HG02884 (cell line): ENCODE results near the gene MRRF.
A peak's percentile ranks its signal among the peaks of the same experiment; 100 is the strongest.
"Not testable (repeated sequence)": the region's sequence is repeated elsewhere in the genome, so short reads cannot be mapped to it uniquely, and the experiment has no call there.

ENCODE experiments used
- ATAC-seq: cut with Tn5 transposase; IDR thresholded peaks from one replicate; pipeline ENCODE4 v1.9.1; 2021; ENCODE audit warnings: mild to moderate bottlenecking, moderate library complexity; ENCODE audit not compliant: unreplicated experiment

MRRF gene

GRCh38 chr9:122268041-122268814, 3.5 kb downstream of the MRRF start:
- ATAC-seq, result no peak

- no peak for ATAC-seq
Observed at GRCh38 chr9:122274055-122274454, 9.4 kb downstream of the MRRF start.

DNA sequence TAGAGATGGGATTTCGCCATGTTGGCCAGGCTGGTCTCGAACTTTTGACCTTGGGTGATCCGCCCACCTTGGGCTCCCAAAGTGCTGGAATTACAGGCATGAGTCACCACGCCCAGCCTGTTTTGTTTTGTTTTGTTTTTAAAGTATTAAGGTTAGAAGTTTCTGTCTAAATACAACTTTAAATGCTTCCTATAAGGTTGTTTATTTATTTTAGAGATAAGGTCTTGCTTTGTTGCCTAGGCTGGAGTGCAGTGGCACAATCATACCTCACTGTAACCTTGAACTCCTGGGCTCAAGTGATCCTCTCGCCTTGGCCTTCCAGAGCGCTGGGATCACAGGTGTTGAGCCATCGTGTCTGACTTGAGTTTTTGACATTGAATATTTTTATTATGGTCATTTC, 11.4 kb downstream of the MRRF start:
- ATAC-seq, result no peak

DNA sequence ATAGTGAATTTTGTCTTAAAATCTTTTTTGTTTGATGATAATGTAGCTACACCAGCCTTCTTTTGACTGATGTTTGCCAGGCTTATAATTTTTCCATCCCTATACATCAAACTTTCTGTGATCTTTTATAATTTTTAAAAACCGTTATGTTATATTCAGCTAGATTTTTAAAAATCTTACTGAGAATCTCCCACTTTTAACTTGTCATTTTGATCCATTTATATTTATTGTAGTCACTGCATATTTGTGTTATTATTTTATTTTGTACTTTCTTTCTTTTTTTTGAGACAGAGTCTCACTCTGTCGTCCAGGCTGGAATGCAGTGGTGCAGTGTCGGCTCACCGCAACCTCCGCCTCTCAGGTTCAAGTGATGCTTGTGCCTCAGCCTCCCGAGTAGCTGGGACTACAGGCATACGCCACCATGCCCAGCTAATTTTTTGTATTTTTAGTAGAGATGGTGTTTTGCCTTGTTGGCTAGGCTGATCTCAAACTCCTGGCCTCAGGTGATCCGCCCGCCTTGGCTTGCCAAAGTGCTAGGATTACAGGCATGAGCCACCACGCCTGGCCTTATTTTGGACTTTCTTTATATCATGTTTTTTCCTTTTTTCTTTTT, 12.7 kb downstream of the MRRF start:
- ATAC-seq, result no peak

- ATAC-seq, result no peak
Observed at GRCh38 chr9:122281368-122281767, 16.7 kb downstream of the MRRF start.

DNA sequence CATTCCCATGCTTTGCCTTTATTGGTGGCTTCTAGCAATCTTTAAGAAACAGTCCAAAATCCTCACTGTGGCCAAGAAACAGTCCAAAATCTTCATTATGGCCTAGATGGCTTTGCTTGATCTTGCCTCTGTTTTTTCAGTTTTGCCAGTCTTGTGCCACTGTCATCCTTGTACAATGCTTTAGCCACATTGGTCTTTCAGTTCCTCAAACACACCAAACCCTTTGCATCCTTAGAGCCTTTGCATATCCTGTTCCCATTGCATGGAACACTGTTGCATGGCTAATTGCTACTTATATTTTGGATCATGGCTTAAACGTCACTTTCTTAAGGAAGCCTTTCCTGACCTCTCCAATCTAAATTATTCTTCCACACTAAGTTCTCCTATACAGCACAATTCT, 22.1 kb downstream of the MRRF start:
- peak; percentile 59 for ATAC-seq

DNA sequence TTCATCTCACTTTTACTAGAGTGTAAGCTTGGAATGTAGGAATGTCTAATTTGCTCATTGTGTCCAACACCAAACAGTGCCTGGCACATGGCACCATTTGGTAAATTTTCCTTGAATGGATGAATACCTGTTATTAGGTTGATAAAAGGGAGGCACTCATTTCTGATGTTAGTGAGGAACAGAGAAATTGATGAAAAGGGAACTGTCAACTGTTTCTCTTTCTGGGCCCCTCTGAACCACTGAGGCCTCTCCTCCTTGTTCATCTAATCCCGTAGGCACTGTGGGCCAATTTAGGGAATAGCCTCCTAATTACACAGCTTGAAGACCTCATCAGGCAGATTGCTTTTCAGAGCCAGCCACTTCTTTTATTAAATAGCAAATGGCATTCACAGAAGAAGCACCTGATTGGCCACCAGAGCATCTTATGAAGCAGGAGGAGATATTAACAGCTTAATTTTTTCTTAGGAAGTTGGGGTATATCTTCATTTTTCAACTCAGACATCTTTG, 22.6 kb downstream of the MRRF start:
- ATAC-seq, result no peak

DNA sequence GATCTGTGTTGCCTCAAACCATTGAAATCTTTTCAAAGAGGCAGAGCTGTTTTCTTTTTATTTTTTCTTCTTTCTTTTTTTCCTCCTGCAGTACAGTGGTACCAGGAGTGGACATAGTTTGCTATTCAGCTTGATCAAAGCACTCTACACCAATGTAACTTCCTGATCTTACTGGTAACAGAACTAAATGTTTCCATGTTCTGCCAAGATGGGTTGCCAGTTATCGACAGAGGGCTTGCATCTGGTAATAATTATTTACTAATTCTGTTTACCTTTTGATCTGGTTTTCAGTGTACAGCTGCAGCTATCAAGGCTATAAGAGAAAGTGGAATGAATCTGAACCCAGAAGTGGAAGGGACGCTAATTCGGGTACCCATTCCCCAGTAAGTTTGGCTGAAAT, 26.8 kb downstream of the MRRF start:
- ATAC-seq, result no peak

DNA sequence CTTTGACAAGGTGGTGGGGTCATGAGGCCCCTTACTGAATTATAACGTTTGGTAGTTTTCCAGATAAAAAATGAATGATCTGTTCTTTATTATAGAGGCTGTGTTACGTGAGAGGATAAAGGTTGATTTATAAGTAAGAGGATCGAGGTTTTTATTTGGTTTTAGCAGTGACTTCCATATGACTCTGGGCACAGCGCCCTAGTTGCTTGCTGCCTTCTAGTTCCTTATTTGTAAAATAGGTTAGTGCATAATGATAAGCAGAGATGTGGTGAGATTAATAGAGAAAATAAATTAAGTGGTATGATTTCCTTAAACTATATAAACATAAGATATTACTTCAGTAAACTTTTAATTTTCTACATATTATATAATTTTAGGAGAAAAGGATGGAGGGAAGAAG, 29.8 kb downstream of the MRRF start:
- ATAC-seq, result no peak

DNA sequence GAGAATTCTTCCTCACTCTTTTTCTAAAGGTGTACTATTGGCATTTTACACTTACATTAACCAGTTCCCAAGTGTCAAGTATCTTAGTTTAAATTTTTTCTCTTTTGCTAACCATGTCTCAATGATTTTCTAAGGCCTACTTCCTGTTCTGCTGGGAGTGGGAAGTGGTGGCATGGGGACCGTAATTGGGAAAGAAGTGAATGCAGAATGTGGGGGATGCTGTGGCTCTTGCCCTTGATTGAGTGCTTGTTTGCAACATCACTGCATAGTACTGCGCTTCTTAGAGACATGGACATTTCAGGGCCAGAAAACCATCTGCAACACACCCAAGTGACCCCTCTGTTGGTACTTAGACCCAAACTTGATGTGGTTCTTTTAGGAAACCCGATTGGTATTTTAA, 32.8 kb downstream of the MRRF start:
- ATAC-seq, result no peak

GRCh38 chr9:122302237-122303093, 37.8 kb downstream of the MRRF start:
- ATAC-seq, result no peak

GRCh38 chr9:122307061-122307460, 42.4 kb downstream of the MRRF start:
- no peak for ATAC-seq

DNA sequence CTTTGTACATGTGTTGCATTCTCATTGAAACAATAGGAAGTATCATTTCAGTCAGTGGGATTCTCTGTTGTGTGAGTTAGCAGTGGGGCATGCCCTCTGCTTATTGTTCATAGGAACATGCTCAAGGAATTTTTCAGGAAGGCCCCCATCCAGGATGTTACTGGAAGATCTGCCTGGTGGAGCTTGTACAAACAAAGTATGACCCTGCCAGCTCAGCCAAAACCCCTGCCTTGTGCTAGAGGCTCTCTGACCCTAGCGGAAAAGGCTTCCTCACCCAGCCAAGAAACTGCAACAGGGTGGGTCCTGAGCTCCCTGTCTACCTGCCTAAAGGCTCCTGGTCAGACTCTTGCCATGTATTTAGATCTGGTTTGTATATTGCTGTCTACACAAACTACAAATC, 43.2 kb downstream of the MRRF start:
- no peak for ATAC-seq

DNA sequence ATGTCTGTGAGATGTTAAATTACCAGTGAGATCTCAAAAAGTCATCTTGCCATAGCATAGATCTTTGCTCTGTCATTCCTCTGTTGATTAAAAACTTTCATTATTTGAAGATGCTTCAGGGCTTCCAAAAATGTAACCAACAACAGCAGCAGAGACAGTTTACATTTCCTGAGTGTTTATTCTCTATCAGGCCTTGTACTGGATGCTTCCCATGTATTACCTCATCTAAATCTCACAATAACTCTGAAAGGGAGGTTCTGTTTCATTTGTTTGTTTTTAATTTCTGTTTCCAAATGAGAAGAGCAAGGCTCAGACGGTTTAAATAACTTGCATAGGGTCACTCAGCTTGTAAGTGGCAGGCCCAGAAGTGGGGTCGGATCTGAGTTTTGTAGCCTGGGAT, 45.2 kb downstream of the MRRF start:
- ATAC-seq, result no peak

- ATAC-seq, result no peak
Observed at GRCh38 chr9:122314165-122314564, 49.5 kb downstream of the MRRF start.

- ATAC-seq, result no peak
Observed at GRCh38 chr9:122315534-122315933, 50.9 kb downstream of the MRRF start.

GRCh38 chr9:122318284-122318683, 53.6 kb downstream of the MRRF start:
- no peak for ATAC-seq

GRCh38 chr9:122320413-122320881, 55.8 kb downstream of the MRRF start:
- ATAC-seq, result no peak

DNA sequence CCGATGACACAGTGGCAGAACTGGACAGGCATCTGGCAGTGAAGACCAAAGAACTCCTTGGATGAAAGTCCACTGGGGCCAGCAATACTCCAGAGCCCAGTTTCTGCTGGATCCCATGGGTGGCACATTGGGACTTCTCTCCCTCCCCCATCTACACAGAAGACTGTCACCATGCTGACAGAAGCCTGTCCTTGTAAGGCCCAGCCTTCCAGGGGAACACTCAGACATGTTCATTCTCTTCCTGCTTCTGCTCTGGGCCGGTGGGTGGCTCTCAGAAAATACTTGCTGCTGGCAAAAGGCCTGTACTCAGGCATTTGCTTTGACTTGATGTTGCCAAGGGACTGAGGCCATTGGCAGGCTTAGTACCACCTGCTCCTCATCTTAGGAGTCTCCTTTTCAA, 57.9 kb downstream of the MRRF start:
- ATAC-seq, result no peak

- ATAC-seq, result not testable (repeated sequence)
Observed at GRCh38 chr9:122324665-122325064, 60.0 kb downstream of the MRRF start.

DNA sequence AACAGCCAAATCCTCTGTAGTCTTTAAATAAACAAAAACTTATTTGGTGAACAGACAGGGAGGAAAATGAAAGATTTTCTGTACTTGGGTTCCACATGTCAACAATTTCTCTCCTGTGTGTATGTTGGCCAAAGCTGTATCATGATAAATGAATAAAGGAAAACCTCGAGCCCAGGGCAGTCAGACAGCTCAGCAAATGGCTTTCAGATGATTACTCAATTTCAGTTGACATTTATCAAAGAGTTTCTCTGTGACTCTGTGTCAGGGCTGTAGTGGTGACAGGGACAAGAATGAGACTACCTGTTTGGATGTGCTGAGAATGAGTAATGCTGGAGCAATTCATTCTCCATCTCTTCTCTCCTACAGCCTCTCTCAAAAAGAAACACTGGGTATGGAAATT, 60.4 kb downstream of the MRRF start:
- no peak for ATAC-seq
